ENCODE results near the gene LIPC. TPM values are rescaled to one million over a fixed set of nuclear protein-coding genes. Genes with fewer than 3 reads are reported as not detected.

The LIPC gene
- total and polyA plus RNA-seq, 2 donors (not counting 1 experiment from before 2014, with no cell fraction given), result 0.82 to 4.0 TPM

DNA sequence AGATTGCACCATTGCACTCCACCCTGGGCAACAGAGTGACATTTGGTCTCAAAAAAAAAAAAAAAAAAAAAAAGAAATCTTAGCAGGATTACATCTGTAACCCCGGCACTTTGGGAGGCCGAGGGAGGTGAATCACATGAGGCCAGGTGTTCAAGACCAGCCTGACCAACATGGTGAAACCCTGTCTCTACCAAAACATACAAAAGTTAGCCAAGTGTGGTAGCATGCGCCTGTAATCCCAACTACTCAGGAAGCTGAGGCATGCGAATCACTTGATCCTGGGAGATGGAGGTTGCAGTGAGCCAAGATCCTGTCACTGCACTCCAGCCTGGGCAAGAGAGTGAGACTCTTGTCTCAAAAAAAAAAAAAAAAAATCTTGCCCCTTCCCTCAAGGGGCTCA, 40.4 kb downstream of the LIPC start:
- DNase-seq (ENCODE audit: low read depth in 2 of 2), result peak in 1 of 2 donors; percentile 34
- H3K4me1 ChIP-seq (ENCODE audit: control insufficient read depth, extremely low read depth, insufficient read depth, low read length), result peaks cover 19% of the 10 kb centered on the region
- no peaks in the 10 kb centered on the region for H3K36me3 ChIP-seq (ENCODE audit: control insufficient read depth, insufficient read depth, low read length)
- H2AFZ ChIP-seq (ENCODE audit: low read length), result no peak overlapping the region
- H4K20me1 ChIP-seq (ENCODE audit: control insufficient read depth, extremely low read depth, insufficient read depth, low read length), result no peaks in the 10 kb centered on the region
- no peaks in the 10 kb centered on the region for H3K9me3 ChIP-seq (ENCODE audit: control insufficient read depth, insufficient read depth, low read depth, low read length)
- TF ChIP-seq CTCF (conservative IDR thresholded peaks at IDR 0.05 in 1 of 2, IDR thresholded peaks at IDR 0.05 in 1 of 2; ENCODE audit: low read depth in 1 of 2, low read length in 2 of 2) (no peak), EZH2 (IDR thresholded peaks at IDR 0.05; ENCODE audit: low read length, missing control alignments) (no peak)
- H3K27ac ChIP-seq (ENCODE audit: insufficient read depth, low read length), result no peak overlapping the region
- H3K27me3 ChIP-seq (ENCODE audit: control insufficient read depth, insufficient read depth, low read length), result no peaks in the 10 kb centered on the region
- H3K4me3 ChIP-seq (replicated peaks in 1 of 4; ENCODE audit: control extremely low read depth in 1 of 4, insufficient read depth in 1 of 4, low read depth in 3 of 4, low read length in 4 of 4), result no peak overlapping the region
- H3K9ac ChIP-seq (ENCODE audit: insufficient read depth, low read length), result no peak overlapping the region
- H3K4me2 ChIP-seq (ENCODE audit: extremely low read depth, insufficient read depth, low read length), result no peak overlapping the region
- H3K79me2 ChIP-seq (ENCODE audit: control insufficient read depth, insufficient read depth, low read length), result no peaks in the 10 kb centered on the region

DNA sequence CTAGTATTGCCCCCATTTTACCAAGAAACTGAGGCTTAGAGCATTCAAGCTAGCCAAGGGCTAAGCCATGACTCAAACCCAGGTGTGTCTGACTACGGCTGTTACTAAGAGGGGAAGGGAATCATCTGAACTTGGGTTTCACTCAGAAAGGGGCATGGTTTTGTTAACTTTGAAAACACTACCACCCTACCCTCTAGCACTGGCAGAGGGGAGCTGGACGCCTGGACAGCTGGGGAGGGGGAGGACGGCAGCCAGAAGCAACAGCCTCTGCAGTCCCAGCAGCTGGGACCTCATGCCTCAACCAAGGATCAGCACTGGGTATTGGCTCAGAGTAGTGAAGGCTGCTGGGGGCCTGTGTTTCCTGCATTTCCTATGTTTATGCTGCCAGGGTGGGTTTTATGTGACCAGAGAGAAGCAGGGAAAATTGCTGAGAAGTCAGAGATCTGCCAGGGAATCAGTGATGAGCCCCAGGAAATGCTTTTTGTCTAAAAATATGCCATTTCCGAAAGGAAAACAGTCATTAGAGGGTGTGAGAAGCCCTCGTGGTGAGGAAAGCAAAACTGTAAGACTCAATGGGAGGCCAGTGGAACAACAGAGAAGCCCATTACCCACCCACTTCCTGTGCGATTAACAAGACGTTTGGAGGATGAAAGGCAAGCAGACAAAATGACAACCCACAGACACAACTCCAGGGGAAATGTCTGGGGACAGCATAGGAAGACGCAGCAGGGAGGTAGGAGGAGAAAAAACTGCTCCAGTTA, 41.2 kb downstream of the LIPC start:
- Histone ChIP-seq H3K36me3 (ENCODE audit: control insufficient read depth, insufficient read depth, low read length) (no peaks in the 10 kb centered on the region), H3K4me2 (ENCODE audit: extremely low read depth, insufficient read depth, low read length) (no peak overlapping the region), H3K4me1 (ENCODE audit: control insufficient read depth, extremely low read depth, insufficient read depth, low read length) (peaks cover 19% of the 10 kb centered on the region), H2AFZ (ENCODE audit: low read length) (peak overlapping the region; percentile 26), H3K27me3 (ENCODE audit: control insufficient read depth, insufficient read depth, low read length) (no peaks in the 10 kb centered on the region), H4K20me1 (ENCODE audit: control insufficient read depth, extremely low read depth, insufficient read depth, low read length) (no peaks in the 10 kb centered on the region), H3K9ac (ENCODE audit: insufficient read depth, low read length) (no peak overlapping the region), H3K9me3 (ENCODE audit: control insufficient read depth, insufficient read depth, low read depth, low read length) (no peaks in the 10 kb centered on the region), H3K4me3 (replicated peaks in 1 of 4; ENCODE audit: control extremely low read depth in 1 of 4, insufficient read depth in 1 of 4, low read depth in 3 of 4, low read length in 4 of 4) (no peak overlapping the region), H3K79me2 (ENCODE audit: control insufficient read depth, insufficient read depth, low read length) (no peaks in the 10 kb centered on the region), H3K27ac (ENCODE audit: insufficient read depth, low read length) (no peak overlapping the region)
- peak in 1 of 2 donors; percentile 53 for DNase-seq (ENCODE audit: low read depth in 2 of 2)
- TF ChIP-seq EZH2 (IDR thresholded peaks at IDR 0.05; ENCODE audit: low read length, missing control alignments), result no peak
- no peak for TF ChIP-seq CTCF (conservative IDR thresholded peaks at IDR 0.05 in 1 of 2, IDR thresholded peaks at IDR 0.05 in 1 of 2; ENCODE audit: low read depth in 1 of 2, low read length in 2 of 2)

- no peaks in the 10 kb centered on the region for H3K27me3 ChIP-seq (ENCODE audit: control insufficient read depth, insufficient read depth, low read length)
- TF ChIP-seq EZH2 (IDR thresholded peaks at IDR 0.05; ENCODE audit: low read length, missing control alignments), result no peak
- TF ChIP-seq CTCF (conservative IDR thresholded peaks at IDR 0.05 in 1 of 2, IDR thresholded peaks at IDR 0.05 in 1 of 2; ENCODE audit: low read depth in 1 of 2, low read length in 2 of 2), result no peak
- H2AFZ ChIP-seq (ENCODE audit: low read length), result no peak overlapping the region
- no peak overlapping the region for H3K4me2 ChIP-seq (ENCODE audit: extremely low read depth, insufficient read depth, low read length)
- H3K9me3 ChIP-seq (ENCODE audit: control insufficient read depth, insufficient read depth, low read depth, low read length), result no peaks in the 10 kb centered on the region
- no peaks in the 10 kb centered on the region for H3K36me3 ChIP-seq (ENCODE audit: control insufficient read depth, insufficient read depth, low read length)
- DNase-seq (ENCODE audit: low read depth in 2 of 2), result peak; percentile 25 to 96
- H3K9ac ChIP-seq (ENCODE audit: insufficient read depth, low read length), result no peak overlapping the region
- H4K20me1 ChIP-seq (ENCODE audit: control insufficient read depth, extremely low read depth, insufficient read depth, low read length), result no peaks in the 10 kb centered on the region
- H3K4me3 ChIP-seq (replicated peaks in 1 of 4; ENCODE audit: control extremely low read depth in 1 of 4, insufficient read depth in 1 of 4, low read depth in 3 of 4, low read length in 4 of 4), result no peak overlapping the region
- H3K27ac ChIP-seq (ENCODE audit: insufficient read depth, low read length), result no peak overlapping the region
- no peaks in the 10 kb centered on the region for H3K79me2 ChIP-seq (ENCODE audit: control insufficient read depth, insufficient read depth, low read length)
- peaks cover 19% of the 10 kb centered on the region for H3K4me1 ChIP-seq (ENCODE audit: control insufficient read depth, extremely low read depth, insufficient read depth, low read length)
Observed at GRCh38 chr15:58473724-58474123, 41.9 kb downstream of the LIPC start.
